MM.1S (cell line): Measurements from ENCODE around the gene MFAP2.

Source experiments
- CTCF ChIP-seq: fragments of 300-600 bp; sonication (generic); IDR thresholded peaks from 2 replicates; pipeline ENCODE4 v1.5.1; 2016; ENCODE audit warnings: antibody characterized with exemption, low read length, mixed read lengths
- EZH2phosphoT487 ChIP-seq: fragments of 300-600 bp; sonication (generic); IDR thresholded peaks from 2 replicates; pipeline ENCODE4 v1.6.1; 2018; ENCODE audit warnings: antibody characterized with exemption, low read length

GRCh38 chr1:17011092-17011438 lies 30.6 kb upstream of the MFAP2 start:
- TF ChIP-seq CTCF = no peak
- no peak for TF ChIP-seq EZH2phosphoT487
